ENCODE data around the gene CEP164. TPM values are rescaled to one million over a fixed set of nuclear protein-coding genes. Genes with fewer than 3 reads are reported as not detected.

The CEP164 gene
- polyA plus RNA-seq, 3 donors: 24.8 to 39.1 (median 28.6) TPM

- DNase-seq (ENCODE audit: extremely low read depth in 1 of 11, low read depth in 9 of 11, low spot score in 4 of 11): no peak
These were observed 82.6 kb downstream of the CEP164 start for GRCh38 chr11:117410238-117410637.

GRCh38 chr11:117410861-117411710 lies 83.4 kb downstream of the CEP164 start:
- no peak for DNase-seq (ENCODE audit: extremely low read depth in 1 of 11, low read depth in 9 of 11, low spot score in 4 of 11)

GRCh38 chr11:117411736-117412135 lies 84.1 kb downstream of the CEP164 start:
- DNase-seq (ENCODE audit: extremely low read depth in 1 of 11, low read depth in 9 of 11, low spot score in 4 of 11): no peak

DNA sequence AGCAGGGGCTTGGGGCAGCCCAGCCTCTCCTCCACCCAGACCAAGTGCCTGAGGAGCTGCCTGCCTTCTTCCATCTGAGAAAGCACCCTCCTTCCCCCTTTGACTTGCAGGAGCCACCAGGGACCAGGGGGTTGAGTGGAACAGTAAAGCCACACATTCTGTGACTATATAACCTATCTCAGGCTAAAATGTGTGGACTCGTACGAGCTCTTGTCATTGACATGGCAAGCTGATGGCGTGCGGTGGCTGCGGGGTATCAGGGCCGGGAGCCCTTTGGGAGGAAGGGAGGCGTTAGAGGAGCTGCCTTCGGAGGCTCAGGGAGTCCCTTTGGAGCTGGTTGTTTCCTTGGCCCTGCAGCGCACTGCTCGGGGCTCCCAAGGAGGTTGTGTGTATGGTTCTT lies 84.5 kb downstream of the CEP164 start:
- no peak for DNase-seq (ENCODE audit: extremely low read depth in 1 of 11, low read depth in 9 of 11, low spot score in 4 of 11)

- DNase-seq (ENCODE audit: extremely low read depth in 1 of 11, low read depth in 9 of 11, low spot score in 4 of 11): no peak
These were observed 85.1 kb downstream of the CEP164 start for GRCh38 chr11:117412653-117413275.

GRCh38 chr11:117413616-117414015 lies 86.0 kb downstream of the CEP164 start:
- DNase-seq (ENCODE audit: extremely low read depth in 1 of 11, low read depth in 9 of 11, low spot score in 4 of 11): no peak

DNA sequence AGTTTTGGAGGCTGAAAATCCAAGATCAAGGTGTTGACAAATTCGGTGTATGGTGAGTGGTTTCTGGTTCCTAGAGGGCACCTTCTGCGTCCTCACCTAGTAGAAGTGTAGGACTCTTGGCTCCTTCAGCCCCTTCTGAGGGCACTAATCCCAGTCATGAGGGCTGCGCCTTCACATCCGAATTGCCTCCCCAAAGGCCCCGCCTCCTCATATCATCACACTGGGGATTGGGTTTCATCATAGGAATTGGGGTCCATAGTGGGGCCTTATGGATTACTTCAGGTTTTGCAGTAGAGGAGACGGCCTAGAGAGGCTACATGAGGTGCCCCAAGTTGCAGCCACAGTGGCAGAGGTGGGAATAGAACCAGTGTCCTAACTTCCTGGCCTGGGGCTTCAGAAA lies 87.1 kb downstream of the CEP164 start:
- DNase-seq (ENCODE audit: extremely low read depth in 1 of 11, low read depth in 9 of 11, low spot score in 4 of 11): no peak

GRCh38 chr11:117415358-117415896 lies 87.8 kb downstream of the CEP164 start:
- no peak for DNase-seq (ENCODE audit: extremely low read depth in 1 of 11, low read depth in 9 of 11, low spot score in 4 of 11)

DNA sequence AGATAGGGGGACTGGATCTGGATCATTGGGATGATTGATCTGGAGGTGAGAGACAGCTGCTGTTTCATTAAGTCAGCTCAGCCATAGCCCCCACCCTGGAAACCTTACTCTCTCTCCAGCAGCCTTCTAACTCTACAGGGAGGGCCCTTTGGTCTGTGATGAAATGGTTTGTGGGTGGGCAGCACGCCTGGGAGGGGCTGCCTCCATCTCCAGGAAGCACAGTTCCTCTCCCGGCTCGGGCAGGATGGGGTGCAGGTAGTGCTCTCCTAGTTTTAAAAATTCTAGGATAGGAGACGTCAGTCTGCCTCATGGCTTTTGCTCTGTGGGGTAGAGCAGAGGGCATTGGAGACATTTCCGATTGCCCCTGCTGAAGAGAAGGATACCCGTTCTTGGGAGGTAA lies 89.7 kb downstream of the CEP164 start:
- no peak for DNase-seq (ENCODE audit: extremely low read depth in 1 of 11, low read depth in 9 of 11, low spot score in 4 of 11)

GRCh38 chr11:117417856-117418255 lies 90.2 kb downstream of the CEP164 start:
- no peak for DNase-seq (ENCODE audit: extremely low read depth in 1 of 11, low read depth in 9 of 11, low spot score in 4 of 11)

GRCh38 chr11:117418737-117419481 lies 91.3 kb downstream of the CEP164 start:
- DNase-seq (ENCODE audit: extremely low read depth in 1 of 11, low read depth in 9 of 11, low spot score in 4 of 11): no peak

DNA sequence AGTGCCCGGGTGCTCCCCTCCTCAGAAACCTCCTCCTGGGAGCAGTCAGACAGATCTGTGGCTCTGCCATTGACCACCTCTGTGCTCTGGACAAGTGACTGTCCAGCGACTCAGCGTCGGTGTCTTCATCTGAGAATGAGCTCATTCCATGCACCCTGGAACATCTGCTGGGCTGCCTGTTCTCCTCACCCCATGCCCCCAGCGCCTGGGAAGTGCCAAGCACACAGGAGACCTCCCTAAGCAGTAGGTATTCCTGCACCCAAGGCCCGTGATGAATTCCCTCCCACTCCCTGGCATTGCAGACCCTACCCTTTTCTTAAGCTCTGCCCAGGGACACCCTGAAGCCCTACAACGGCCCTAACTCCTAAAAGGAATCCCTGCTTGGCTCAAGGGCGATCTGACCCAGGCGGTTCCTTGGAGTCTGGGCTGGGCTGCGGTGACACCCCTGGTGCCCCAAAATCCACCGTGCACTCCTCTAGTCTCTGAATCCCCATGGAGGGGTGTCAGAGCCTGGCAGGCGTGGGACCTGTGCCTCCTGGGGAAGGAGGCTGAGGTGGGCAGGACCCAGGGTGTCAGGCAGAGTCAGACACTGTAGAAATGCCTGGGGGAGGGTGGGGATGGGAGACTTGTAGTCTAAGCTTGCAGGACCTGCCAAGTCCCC lies 92.0 kb downstream of the CEP164 start:
- DNase-seq (ENCODE audit: extremely low read depth in 1 of 11, low read depth in 9 of 11, low spot score in 4 of 11): no peak

- DNase-seq (ENCODE audit: extremely low read depth in 1 of 11, low read depth in 9 of 11, low spot score in 4 of 11): no peak
These were observed 92.5 kb downstream of the CEP164 start for GRCh38 chr11:117420143-117420485.

DNA sequence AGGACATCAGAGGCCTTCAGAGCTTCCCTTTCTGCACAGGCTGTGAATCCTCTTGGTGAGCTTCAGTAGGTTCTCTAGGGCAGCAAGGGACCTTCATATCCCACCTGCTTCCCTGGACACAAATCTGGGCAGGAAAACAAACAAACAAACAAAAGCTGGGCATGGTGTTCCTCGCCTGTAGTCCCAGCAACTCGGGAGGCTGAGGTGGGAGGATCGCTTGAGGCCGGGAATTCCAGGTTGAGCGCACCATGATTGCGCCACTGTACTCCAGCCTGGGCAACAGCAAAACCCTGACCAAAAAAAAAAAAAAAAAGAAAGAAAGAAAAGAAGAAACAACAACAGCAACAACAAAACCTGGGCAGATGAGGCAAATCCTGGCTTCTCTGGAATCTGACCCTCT lies 92.9 kb downstream of the CEP164 start:
- DNase-seq (ENCODE audit: extremely low read depth in 1 of 11, low read depth in 9 of 11, low spot score in 4 of 11): no peak

DNA sequence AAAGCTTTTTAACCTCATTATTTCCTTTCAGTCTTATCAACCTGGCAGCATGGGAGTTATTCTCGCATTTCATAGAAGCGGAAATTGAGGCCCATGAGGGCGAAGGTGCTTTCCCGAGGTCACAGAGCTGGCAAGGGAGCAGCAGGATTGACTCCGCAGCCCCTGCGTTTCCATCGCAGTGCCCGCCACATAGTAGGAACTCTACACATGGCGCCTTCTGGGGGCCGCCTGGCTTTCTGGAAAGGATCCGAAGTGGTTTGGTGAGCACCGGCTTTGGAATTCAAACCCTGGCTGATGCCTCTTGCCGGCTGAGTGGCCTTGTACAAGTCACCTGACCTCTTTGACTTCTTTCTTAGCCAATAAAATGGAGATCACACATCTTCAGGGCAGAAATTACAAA lies 93.4 kb downstream of the CEP164 start:
- DNase-seq (ENCODE audit: extremely low read depth in 1 of 11, low read depth in 9 of 11, low spot score in 4 of 11): no peak

DNA sequence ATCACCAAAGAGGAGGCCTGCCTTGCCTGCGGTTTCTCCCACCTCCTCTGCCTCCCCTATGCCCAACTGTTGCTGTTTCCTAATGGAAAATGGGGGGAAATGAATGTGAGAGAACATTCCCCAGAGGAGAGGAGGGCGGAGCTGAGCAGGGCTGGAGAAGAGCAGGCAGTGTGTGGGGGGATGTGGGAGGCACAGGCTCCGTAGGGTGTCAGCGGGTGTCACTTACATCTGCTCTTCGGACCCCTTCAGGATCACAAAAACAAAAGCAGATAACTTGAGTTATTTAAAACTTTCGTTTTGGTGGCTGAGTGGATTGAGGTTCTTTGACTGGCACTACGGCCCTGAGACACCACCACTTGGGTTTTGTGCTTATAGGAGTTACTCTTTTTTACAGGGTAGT lies 93.8 kb downstream of the CEP164 start:
- peak in 1 of 11 donors; percentile 15 for DNase-seq (ENCODE audit: extremely low read depth in 1 of 11, low read depth in 9 of 11, low spot score in 4 of 11)

DNA sequence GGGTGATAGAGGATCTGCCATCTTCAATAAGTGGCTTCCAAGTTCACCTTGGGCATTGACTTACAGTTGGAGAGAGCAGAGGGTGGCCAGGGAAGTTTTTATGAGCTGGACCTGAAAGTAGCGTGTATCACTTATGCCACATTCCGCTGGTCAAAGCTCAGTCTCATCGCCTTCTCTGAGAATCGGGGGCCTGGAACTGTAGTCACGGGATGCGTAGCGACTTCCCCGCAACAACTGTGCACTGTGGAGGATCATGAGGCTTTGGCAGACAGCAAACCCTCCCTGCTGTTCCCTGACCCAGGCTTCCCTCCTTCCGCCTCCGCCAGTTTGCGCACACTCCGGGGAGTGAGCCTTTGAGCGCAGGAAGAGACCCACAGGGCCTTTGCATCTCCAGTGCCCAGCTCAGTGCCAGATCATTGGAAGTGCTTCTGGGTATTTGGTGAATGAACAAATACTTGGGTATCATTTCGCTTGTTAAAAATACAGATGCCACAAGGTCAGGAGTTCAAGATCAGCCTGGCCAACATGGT lies 95.5 kb downstream of the CEP164 start:
- DNase-seq (ENCODE audit: extremely low read depth in 1 of 11, low read depth in 9 of 11, low spot score in 4 of 11): no peak

- no peak for DNase-seq (ENCODE audit: extremely low read depth in 1 of 11, low read depth in 9 of 11, low spot score in 4 of 11)
These were observed 97.1 kb downstream of the CEP164 start for GRCh38 chr11:117424781-117425180.

DNA sequence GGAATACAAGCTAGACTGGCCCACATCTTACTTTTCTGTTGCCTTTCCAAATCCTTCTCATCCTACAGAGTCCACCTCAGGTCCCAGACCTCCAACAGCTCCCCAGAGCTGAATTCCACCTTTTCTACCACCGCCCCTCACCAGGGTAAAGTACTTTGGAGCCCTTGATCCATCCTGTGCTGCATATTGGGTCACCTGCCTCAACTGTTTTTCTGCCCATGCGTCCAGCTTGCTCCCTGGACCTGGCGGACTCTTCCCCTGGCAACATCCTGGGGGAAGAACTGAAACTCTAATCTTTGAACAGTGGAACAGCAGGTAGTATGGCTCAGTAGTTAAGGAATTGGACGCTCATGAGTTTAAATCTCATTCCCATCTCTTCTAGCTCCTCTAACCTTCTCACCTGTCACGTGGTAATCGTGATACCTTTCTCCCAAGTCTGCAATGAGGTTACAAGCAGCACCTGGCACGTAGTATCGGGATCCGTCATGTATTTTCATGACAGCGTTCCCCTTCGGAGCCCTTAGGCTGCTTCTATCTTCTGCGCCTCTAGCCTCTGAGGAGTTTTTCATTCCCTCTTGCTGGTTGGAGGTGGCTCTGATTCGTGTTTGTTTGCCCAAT lies 98.1 kb downstream of the CEP164 start:
- no peak for DNase-seq (ENCODE audit: extremely low read depth in 1 of 11, low read depth in 9 of 11, low spot score in 4 of 11)
